HG02763 (cell line): ENCODE results near the gene NAV2.

Source experiments
- ATAC-seq: cut with Tn5 transposase; IDR thresholded peaks from one replicate; pipeline ENCODE4 v1.9.1; 2021; ENCODE audit warnings: mild to moderate bottlenecking, moderate library complexity; ENCODE audit not compliant: unreplicated experiment

Gene NAV2

GRCh38 chr11:20097319-20098221, 384.9 kb downstream of the NAV2 start:
- ATAC-seq, result no peak

GRCh38 chr11:20099527-20099926, 386.9 kb downstream of the NAV2 start:
- no peak for ATAC-seq

- no peak for ATAC-seq
Observed at GRCh38 chr11:20102397-20102796, 389.8 kb downstream of the NAV2 start.

- ATAC-seq, result no peak
Observed at GRCh38 chr11:20103281-20103680, 390.6 kb downstream of the NAV2 start.

GRCh38 chr11:20105427-20105826, 392.8 kb downstream of the NAV2 start:
- no peak for ATAC-seq

- ATAC-seq, result no peak
Observed at GRCh38 chr11:20109731-20110445, 397.3 kb downstream of the NAV2 start.

GRCh38 chr11:20110908-20111669, 398.5 kb downstream of the NAV2 start:
- peak; percentile 75 for ATAC-seq

GRCh38 chr11:20111871-20112270, 399.2 kb downstream of the NAV2 start:
- ATAC-seq, result no peak

- no peak for ATAC-seq
Observed at GRCh38 chr11:20112291-20113148, 399.9 kb downstream of the NAV2 start.

- no peak for ATAC-seq
Observed at GRCh38 chr11:20113149-20113438, 400.5 kb downstream of the NAV2 start.

- no peak for ATAC-seq
Observed at GRCh38 chr11:20114588-20114987, 402.0 kb downstream of the NAV2 start.

GRCh38 chr11:20116825-20117224, 404.2 kb downstream of the NAV2 start:
- no peak for ATAC-seq

GRCh38 chr11:20117291-20117690, 404.7 kb downstream of the NAV2 start:
- no peak for ATAC-seq

- ATAC-seq, result no peak
Observed at GRCh38 chr11:20118209-20118608, 405.6 kb downstream of the NAV2 start.

GRCh38 chr11:20119315-20119714, 406.7 kb downstream of the NAV2 start:
- ATAC-seq, result no peak

GRCh38 chr11:20120134-20120925, 407.7 kb downstream of the NAV2 start:
- no peak for ATAC-seq

GRCh38 chr11:20122131-20122530, 409.5 kb downstream of the NAV2 start:
- ATAC-seq, result no peak

- ATAC-seq, result no peak
Observed at GRCh38 chr11:20125927-20126326, 413.3 kb downstream of the NAV2 start.

GRCh38 chr11:20126724-20127123, 414.1 kb downstream of the NAV2 start:
- ATAC-seq, result no peak
